Fibroblast of lung (primary cell): Measurements from ENCODE around the gene KCNJ6. TPM values are rescaled to one million over a fixed set of nuclear protein-coding genes. Genes with fewer than 3 reads are reported as not detected.

Source experiments
- DNase-seq, 2 donors: peaks; one replicate each; pipeline versions ENCODE4 v3.0.0 to v3.0.0-alpha.2; 2010; ENCODE audit warnings: low read depth in 2 of 2
- H2AFZ ChIP-seq: 2 replicates; pipeline ENCODE4 v1.5.1; 2012; ENCODE audit warnings: low read length, control low read depth, inconsistent platforms
- H3K27ac ChIP-seq: 2 replicates; pipeline ENCODE4 v1.5.1; 2011; ENCODE audit warnings: low read length, control low read depth; ENCODE audit not compliant: insufficient read depth
- H3K27me3 ChIP-seq: 2 replicates; pipeline ENCODE4 v1.5.1; 2011; ENCODE audit warnings: mild to moderate bottlenecking, low read length; ENCODE audit not compliant: control insufficient read depth, insufficient read depth
- H3K36me3 ChIP-seq: 2 replicates; pipeline ENCODE4 v1.5.1; 2011; ENCODE audit warnings: low read length; ENCODE audit not compliant: control insufficient read depth, insufficient read depth
- H3K4me1 ChIP-seq: 2 replicates; pipeline ENCODE4 v1.5.1; 2011; ENCODE audit warnings: low read length; ENCODE audit not compliant: control insufficient read depth, insufficient read depth; ENCODE audit errors: extremely low read depth
- H3K4me2 ChIP-seq: 2 replicates; pipeline ENCODE4 v1.5.1; 2011; ENCODE audit warnings: low read length, control low read depth; ENCODE audit not compliant: insufficient read depth; ENCODE audit errors: extremely low read depth
- H3K4me3 ChIP-seq, 4 experiments: fragments of 200-600 bp in 1 of 4; sonication (generic) in 1 of 4; replicated peaks in 1 of 4; 2 replicates each; pipeline ENCODE4 v1.5.1; 2011 to 2016; ENCODE audit warnings: low read length in 4 of 4, low read depth in 3 of 4, mild to moderate bottlenecking in 3 of 4, control low read depth in 2 of 4, inconsistent platforms in 1 of 4, mixed read lengths in 1 of 4; ENCODE audit not compliant: insufficient read depth in 1 of 4; ENCODE audit errors: control extremely low read depth in 1 of 4
- H3K79me2 ChIP-seq: 2 replicates; pipeline ENCODE4 v1.5.1; 2012; ENCODE audit warnings: mild to moderate bottlenecking, low read length, inconsistent platforms; ENCODE audit not compliant: control insufficient read depth, insufficient read depth
- H3K9ac ChIP-seq: 2 replicates; pipeline ENCODE4 v1.5.1; 2011; ENCODE audit warnings: mild to moderate bottlenecking, low read length, control low read depth; ENCODE audit not compliant: insufficient read depth
- H3K9me3 ChIP-seq: 2 replicates; pipeline ENCODE4 v1.5.1; 2012; ENCODE audit warnings: low read depth, low read length; ENCODE audit not compliant: control insufficient read depth, insufficient read depth
- H4K20me1 ChIP-seq: 2 replicates; pipeline ENCODE4 v1.5.1; 2011; ENCODE audit warnings: low read length; ENCODE audit not compliant: control insufficient read depth, insufficient read depth; ENCODE audit errors: extremely low read depth
- CTCF ChIP-seq, 2 donors: IDR thresholded peaks in 1 of 2; conservative IDR thresholded peaks in 1 of 2; 1 replicate in 1 of 2; 2 replicates in 1 of 2; pipeline ENCODE4 v1.5.1; 2011 to 2012; ENCODE audit warnings: low read length in 2 of 2, control low read depth in 1 of 2, inconsistent platforms in 1 of 2, low read depth in 1 of 2, mild to moderate bottlenecking in 1 of 2
- EZH2 ChIP-seq: IDR thresholded peaks from 2 replicates; pipeline ENCODE4 v1.5.1; 2012; ENCODE audit warnings: low read length, control low read depth, mild to moderate bottlenecking; ENCODE audit errors: missing control alignments
- polyA plus RNA-seq, 2 donors: library from polyadenylated mRNA; depleted of rRNA in 1 of 2; stranded (reverse) in 1 of 2; unstranded in 1 of 2; fragments of >200 nt; gene quantifications; 2 replicates each; pipeline ENCODE4 v1.2.1, GENCODE V29; 2011 to 2012; ENCODE audit warnings: missing spikeins in 1 of 2
- total RNA-seq: library from RNA; depleted of rRNA; stranded (reverse); fragments of >200 nt; gene quantifications from 2 replicates; pipeline ENCODE4 v1.2.1, GENCODE V29; 2014

Gene KCNJ6
- total and polyA plus RNA-seq, 2 donors (not counting 1 experiment from before 2014, with no cell fraction given): under 0.01 to 7.6 TPM

DNA sequence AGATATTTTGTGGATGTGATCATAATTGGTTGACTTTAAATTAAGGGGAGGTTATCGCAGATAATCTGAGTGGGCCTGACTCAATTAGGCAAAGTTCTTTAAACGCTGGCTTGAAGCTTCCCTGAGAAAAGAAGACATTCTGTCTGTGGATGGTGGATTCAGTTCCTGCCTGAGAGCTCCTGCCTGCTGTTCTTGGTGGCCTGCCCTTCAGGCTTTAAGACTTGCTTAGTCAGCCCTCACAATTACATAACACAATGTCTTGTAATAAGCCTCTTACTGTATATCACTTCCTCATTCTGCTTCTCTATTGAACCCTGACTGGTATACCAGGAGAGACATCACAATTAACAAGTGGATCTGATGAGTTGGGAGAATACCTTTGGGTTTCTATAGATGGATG, 50.2 kb downstream of the KCNJ6 start:
- Histone ChIP-seq H4K20me1 (no peaks in the 10 kb centered on the region), H3K9me3 (no peaks in the 10 kb centered on the region), H3K36me3 (no peaks in the 10 kb centered on the region), H3K9ac (no peak overlapping the region), H3K27me3 (no peaks in the 10 kb centered on the region), H3K4me3 (no peak overlapping the region), H3K4me2 (no peak overlapping the region), H3K79me2 (no peaks in the 10 kb centered on the region), H3K27ac (no peak overlapping the region), H3K4me1 (peaks cover 17% of the 10 kb centered on the region), H2AFZ (no peak overlapping the region)
- TF ChIP-seq CTCF (conservative IDR thresholded peaks at IDR 0.05 in 1 of 2, IDR thresholded peaks at IDR 0.05 in 1 of 2; ENCODE audit: low read depth in 1 of 2, low read length in 2 of 2): no peak
- TF ChIP-seq EZH2: no peak
- no peak for DNase-seq

- no peak for DNase-seq
- Histone ChIP-seq H3K9me3 (no peaks in the 10 kb centered on the region), H3K4me3 (no peak overlapping the region), H3K4me1 (peaks cover 16% of the 10 kb centered on the region), H3K36me3 (no peaks in the 10 kb centered on the region), H4K20me1 (no peaks in the 10 kb centered on the region), H2AFZ (no peak overlapping the region), H3K27me3 (no peaks in the 10 kb centered on the region), H3K79me2 (no peaks in the 10 kb centered on the region), H3K4me2 (no peak overlapping the region), H3K9ac (no peak overlapping the region), H3K27ac (no peak overlapping the region)
- no peak for TF ChIP-seq EZH2
- no peak for TF ChIP-seq CTCF (conservative IDR thresholded peaks at IDR 0.05 in 1 of 2, IDR thresholded peaks at IDR 0.05 in 1 of 2; ENCODE audit: low read depth in 1 of 2, low read length in 2 of 2)
Measured at GRCh38 chr21:37865156-37865555, 51.1 kb downstream of the KCNJ6 start.

DNA sequence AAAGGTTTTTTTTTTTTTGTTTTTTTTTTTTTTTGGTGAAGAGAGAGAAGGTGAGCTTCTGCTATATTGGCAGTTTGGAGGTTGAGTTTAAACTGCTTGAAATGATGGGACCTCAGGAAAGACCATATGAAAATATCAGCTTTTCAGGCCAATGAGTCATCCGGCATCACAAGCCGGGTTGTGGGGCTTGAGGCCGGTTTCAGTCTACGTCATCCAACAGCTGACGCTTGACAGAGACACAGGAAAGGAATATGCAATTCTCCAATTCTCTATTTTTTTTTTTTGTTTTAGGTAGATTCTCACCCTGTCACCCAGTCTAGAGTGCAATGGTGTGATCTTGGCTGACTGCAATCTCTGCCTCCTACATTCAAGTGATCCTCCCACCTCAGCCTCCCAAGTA, 52.4 kb downstream of the KCNJ6 start:
- Histone ChIP-seq H3K27ac (no peak overlapping the region), H2AFZ (no peak overlapping the region), H3K4me2 (no peak overlapping the region), H3K9ac (no peak overlapping the region), H3K4me1 (peaks cover 7% of the 10 kb centered on the region), H4K20me1 (no peaks in the 10 kb centered on the region), H3K36me3 (no peaks in the 10 kb centered on the region), H3K9me3 (no peaks in the 10 kb centered on the region), H3K79me2 (no peaks in the 10 kb centered on the region), H3K27me3 (no peaks in the 10 kb centered on the region), H3K4me3 (no peak overlapping the region)
- no peak for TF ChIP-seq EZH2
- TF ChIP-seq CTCF (conservative IDR thresholded peaks at IDR 0.05 in 1 of 2, IDR thresholded peaks at IDR 0.05 in 1 of 2; ENCODE audit: low read depth in 1 of 2, low read length in 2 of 2): no peak
- peak; percentile 87 to 88 for DNase-seq
